HG03159 (cell line): ENCODE data around the gene STX7.

Experiments
- ATAC-seq: cut with Tn5 transposase; IDR thresholded peaks from one replicate; pipeline ENCODE4 v1.9.1; 2021; ENCODE audit warnings: mild to moderate bottlenecking, moderate library complexity; ENCODE audit not compliant: unreplicated experiment

STX7 gene

GRCh38 chr6:132506869-132507808 lies 5.8 kb downstream of the STX7 start:
- ATAC-seq: no peak

- ATAC-seq: no peak
Measured at GRCh38 chr6:132506461-132506860, 6.5 kb downstream of the STX7 start.

GRCh38 chr6:132505158-132505557 lies 7.8 kb downstream of the STX7 start:
- no peak for ATAC-seq

GRCh38 chr6:132504757-132505156 lies 8.2 kb downstream of the STX7 start:
- no peak for ATAC-seq

- ATAC-seq: no peak
Measured at GRCh38 chr6:132499757-132500156, 13.2 kb downstream of the STX7 start.

GRCh38 chr6:132498638-132499037 lies 14.3 kb downstream of the STX7 start:
- peak; percentile 63 for ATAC-seq

GRCh38 chr6:132496519-132497180 lies 16.3 kb downstream of the STX7 start:
- no peak for ATAC-seq

- peak; percentile 46 for ATAC-seq
Measured at GRCh38 chr6:132495604-132496079, 17.3 kb downstream of the STX7 start.

GRCh38 chr6:132494954-132495353 lies 18.0 kb downstream of the STX7 start:
- no peak for ATAC-seq

GRCh38 chr6:132491881-132492280 lies 21.0 kb downstream of the STX7 start:
- ATAC-seq: no peak

- ATAC-seq: no peak
Measured at GRCh38 chr6:132491303-132491702, 21.6 kb downstream of the STX7 start.

- ATAC-seq: peak; percentile 45
Measured at GRCh38 chr6:132490478-132491204, 22.3 kb downstream of the STX7 start.

GRCh38 chr6:132490024-132490423 lies 22.9 kb downstream of the STX7 start:
- no peak for ATAC-seq

- no peak for ATAC-seq
Measured at GRCh38 chr6:132489376-132489775, 23.5 kb downstream of the STX7 start.

GRCh38 chr6:132487762-132488161 lies 25.2 kb downstream of the STX7 start:
- ATAC-seq: no peak

GRCh38 chr6:132484680-132485018 lies 28.3 kb downstream of the STX7 start:
- ATAC-seq: no peak

GRCh38 chr6:132483779-132484679 lies 28.9 kb downstream of the STX7 start:
- ATAC-seq: peak; percentile 68

- ATAC-seq: no peak
Measured at GRCh38 chr6:132482581-132482980, 30.3 kb downstream of the STX7 start.

GRCh38 chr6:132481189-132481588 lies 31.7 kb downstream of the STX7 start:
- no peak for ATAC-seq

GRCh38 chr6:132479131-132479530 lies 33.8 kb downstream of the STX7 start:
- ATAC-seq: no peak
